NCI-H146 (cell line): ENCODE results near the gene FPR2.
"Not testable (repeated sequence)": the region's sequence is repeated elsewhere in the genome, so short reads cannot be mapped to it uniquely, and the experiment has no call there.

Experiments
- DNase-seq: peaks from one replicate; lab custom pipeline; 2025; lab: John Stamatoyannopoulos, UW

The FPR2 gene, protein sequence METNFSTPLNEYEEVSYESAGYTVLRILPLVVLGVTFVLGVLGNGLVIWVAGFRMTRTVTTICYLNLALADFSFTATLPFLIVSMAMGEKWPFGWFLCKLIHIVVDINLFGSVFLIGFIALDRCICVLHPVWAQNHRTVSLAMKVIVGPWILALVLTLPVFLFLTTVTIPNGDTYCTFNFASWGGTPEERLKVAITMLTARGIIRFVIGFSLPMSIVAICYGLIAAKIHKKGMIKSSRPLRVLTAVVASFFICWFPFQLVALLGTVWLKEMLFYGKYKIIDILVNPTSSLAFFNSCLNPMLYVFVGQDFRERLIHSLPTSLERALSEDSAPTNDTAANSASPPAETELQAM

GRCh38 chr19:51760697-51761356 lies at the start of gene FPR2:
Gene FPR2 (plus strand): TSS chr19:51761180. CDS start chr19:51768659, 7,479 bp downstream.
- no peak for DNase-seq

DNA sequence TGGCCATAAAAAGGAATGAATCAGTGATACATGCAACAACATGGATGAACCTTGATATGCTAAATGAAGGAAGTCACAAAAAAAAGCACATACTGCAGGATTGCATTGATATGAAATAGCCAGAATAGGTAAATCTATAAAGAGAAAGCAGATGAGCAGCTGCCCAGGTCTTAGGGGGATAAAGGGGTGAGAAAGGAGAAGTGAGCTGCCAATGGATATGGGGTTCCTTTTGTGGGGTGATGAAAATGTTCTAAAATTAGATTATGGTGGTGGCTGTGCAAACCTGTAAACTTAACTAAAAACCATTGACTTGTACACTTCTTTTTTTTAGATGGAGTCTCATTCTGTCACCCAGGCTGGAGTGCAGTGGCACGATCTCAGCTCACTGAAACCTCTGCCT lies 49.3 kb upstream of the FPR2 start:
- DNase-seq = no peak

DNA sequence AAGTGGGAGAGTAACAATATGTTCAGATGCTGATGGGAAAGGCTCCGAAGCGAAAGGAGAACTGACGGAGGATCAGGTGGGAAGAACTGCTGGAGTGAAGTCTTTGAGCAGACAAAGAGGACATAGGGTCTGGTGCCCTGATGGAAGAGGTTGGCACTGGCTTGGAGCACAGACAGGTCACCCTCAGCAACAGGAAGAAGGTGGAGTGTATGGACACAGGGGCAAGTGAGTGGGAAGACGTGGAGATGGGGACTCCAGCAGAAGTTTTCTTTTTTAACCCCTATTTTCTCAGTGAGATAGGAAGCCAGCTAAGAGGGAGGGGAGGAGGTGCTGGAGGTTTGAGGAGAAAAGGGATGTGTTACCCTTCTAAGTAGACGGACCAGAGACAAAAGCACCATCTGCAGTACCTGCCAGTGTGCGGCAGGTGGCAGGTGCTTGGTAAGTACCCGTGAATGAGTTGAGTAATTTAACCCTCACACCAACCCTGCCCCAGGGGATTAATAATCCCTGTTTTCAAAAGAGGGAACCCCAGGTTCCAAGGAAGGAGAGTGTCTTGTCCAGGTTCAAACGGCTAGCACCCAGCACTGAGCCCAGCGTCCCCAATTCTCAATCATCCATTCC lies 48.4 kb upstream of the FPR2 start:
- DNase-seq = peak; percentile 45

GRCh38 chr19:51713319-51714285 lies 47.4 kb upstream of the FPR2 start:
- no peak for DNase-seq

- no peak for DNase-seq
These were observed 46.1 kb upstream of the FPR2 start for GRCh38 chr19:51714848-51715247.

- no peak for DNase-seq
These were observed 45.1 kb upstream of the FPR2 start for GRCh38 chr19:51715850-51716249.

GRCh38 chr19:51716925-51717324 lies 44.1 kb upstream of the FPR2 start:
- DNase-seq = no peak

GRCh38 chr19:51719251-51719988 lies 41.6 kb upstream of the FPR2 start:
- DNase-seq = no peak

DNA sequence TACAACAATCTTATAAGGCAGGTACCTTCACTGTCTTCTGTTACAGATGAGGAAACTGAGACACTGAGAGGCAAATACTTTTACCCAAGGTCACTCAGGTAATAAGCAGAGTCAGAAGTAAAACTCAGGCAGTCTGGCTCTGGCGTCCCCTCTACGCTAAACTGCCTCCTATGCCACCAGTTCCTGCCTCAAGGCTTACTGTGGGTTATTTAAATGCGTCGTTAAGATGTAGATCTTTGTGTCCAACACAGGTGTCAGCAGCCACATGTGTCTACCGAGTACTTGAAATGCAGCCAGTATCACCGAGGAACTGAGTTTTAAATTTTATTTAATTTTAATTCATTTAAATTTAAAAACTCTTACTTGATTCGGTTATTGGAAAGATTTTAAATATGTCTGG lies 39.1 kb upstream of the FPR2 start:
- no peak for DNase-seq

- DNase-seq = no peak
These were observed 38.5 kb upstream of the FPR2 start for GRCh38 chr19:51722492-51722891.

DNA sequence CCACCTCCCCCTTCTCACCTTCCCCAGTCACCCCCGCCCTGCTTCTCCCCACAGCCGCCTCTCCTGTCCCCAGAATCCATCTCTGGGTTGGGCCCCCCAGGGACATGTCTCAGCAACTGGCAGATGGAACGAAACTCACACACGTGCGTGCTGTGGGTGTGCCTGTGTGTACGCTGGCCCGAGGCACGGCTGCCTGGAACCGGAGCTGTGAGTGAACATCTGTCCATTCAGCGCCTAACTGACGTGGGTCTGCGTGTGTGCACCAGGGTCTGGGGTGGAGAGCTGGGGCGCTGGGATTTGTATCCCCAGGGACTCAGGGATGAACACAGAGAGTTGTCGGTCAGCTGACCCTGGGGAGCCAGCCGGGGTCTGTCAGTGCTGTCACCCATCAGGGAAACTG lies 36.4 kb upstream of the FPR2 start:
- DNase-seq = no peak

DNA sequence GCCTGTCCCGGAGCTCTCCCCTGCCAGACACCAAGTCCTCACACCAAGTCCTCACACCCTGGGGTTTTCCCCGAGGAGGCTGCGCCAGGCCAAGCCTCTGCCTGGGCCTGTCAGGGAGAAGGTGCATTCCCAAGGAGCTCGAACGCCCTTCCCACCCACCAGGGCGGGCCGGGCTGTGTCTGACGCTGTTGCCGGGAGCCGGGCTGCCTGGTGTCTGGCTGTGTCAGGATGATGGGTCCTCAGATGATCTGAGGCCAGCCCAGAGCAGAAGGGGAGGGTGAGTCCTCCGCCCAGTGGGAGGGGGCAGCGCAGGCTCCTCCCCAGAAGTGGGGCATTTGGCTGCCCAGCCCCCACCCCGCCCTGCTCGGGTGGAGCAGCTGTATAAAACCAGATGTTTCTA lies 34.9 kb upstream of the FPR2 start:
- no peak for DNase-seq

DNA sequence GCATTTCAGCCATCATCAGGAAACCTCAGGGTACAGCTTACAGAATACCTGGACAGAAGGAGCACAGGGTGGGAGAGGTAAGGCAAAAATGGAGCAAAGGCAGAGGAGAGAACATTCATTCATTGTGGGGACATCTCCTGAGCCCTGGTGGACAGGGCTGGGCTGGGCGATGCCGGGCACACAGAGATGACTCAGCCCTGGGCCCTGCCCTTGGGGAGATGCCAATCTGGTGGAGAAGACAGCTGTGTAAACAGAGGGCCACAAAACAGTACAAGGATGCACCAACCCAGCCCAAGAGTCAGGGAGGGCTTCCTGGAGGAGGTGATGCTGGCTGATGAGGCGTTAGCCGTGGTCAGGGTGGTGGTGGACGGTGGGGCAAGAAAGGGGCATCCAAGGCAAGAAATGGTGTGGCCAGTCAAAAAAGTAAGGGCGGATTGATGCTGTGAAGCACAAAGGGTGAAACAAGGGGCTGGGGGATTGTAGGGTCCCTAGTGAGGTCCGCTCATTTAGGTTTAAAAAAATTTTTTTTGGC lies 33.6 kb upstream of the FPR2 start:
- DNase-seq = no peak

GRCh38 chr19:51729781-51730180 lies 31.2 kb upstream of the FPR2 start:
- no peak for DNase-seq

DNA sequence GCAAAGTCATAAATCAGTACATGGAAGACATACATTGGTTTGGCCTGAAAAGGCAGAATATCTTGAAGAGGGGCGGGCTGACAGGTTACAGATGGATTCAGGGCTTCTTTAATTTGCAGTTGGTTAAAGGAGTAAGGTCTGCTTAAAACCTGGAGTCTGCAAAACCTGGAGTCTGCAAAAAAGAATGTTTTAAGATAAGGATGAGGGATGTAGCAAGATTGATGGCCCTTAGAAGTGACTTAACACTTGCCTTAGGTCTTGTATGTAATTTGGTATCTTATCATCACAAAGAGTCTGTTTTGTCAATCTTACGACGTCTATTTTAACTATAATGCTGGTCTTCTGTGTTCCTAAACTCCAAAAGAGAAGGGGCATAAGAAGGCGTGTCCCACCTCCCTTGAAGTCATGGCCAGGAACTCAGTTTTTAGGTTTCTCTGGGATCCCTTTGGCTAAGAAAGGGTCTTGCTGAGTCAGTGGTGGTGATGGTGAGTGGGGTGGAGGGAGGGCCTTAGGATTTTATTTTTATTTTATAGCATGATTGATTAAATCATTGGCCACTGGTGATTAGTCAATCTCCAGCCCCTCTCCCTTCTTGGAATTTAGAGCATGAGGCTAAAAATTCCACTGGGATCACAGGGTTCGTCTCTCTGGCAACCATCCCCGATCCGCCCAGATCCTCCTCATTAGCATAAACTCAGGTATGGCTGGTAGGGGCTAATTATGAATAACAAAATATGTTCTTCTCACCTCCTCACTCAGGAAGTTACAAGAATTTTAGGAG lies 27.0 kb upstream of the FPR2 start:
- no peak for DNase-seq

GRCh38 chr19:51735759-51736449 lies 25.1 kb upstream of the FPR2 start:
- DNase-seq = no peak

DNA sequence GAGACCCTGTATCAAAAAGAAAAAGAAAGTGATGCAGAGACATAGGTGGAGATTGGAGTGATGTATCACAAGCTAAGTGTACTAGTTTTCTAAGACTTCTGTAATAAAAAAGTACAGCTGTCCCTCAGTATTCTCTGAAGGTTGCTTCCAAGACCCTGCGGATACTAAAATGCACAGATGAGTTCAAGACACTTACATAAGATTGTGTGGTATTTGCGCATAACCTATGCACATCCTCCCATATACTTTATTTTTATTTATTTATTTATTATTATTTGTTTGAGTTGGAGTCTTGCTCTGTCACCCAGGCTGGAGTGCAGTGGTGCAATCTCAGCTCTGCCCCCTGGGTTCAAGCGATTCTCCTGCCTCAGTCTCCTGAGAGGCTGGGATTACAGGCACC lies 23.6 kb upstream of the FPR2 start:
- no peak for DNase-seq

- DNase-seq = no peak
These were observed 23.1 kb upstream of the FPR2 start for GRCh38 chr19:51737924-51738323.

- DNase-seq = not testable (repeated sequence)
These were observed 22.5 kb upstream of the FPR2 start for GRCh38 chr19:51738523-51738922.
